ENCODE data around the gene RPL9.

- no peak for TF ChIP-seq POLR2A (IDR thresholded peaks at IDR 0.05)
- TF ChIP-seq CTCF (IDR thresholded peaks at IDR 0.05) = no peak
- no peak for TF ChIP-seq POLR2AphosphoS5 (IDR thresholded peaks at IDR 0.05)
Observed at GRCh38 chr4:39435659-39436563, 22.8 kb downstream of the RPL9 start.

Measured in sigmoid colon (tissue), 4 donors.